Frontal cortex (tissue), 4 donors: ENCODE measurements around the gene CDHR5. TPM values are rescaled to one million over a fixed set of nuclear protein-coding genes. Genes with fewer than 3 reads are reported as not detected.
"Not testable (repeated sequence)": the region's sequence is repeated elsewhere in the genome, so short reads cannot be mapped to it uniquely, and the experiment has no call there.

Experiments used
- DNase-seq, 2 donors: peaks; one replicate each; pipeline ENCODE4 v3.0.0; 2012; ENCODE audit warnings: low spot score in 2 of 2
- FAIRE-seq: peaks from 2 replicates; lab custom pipeline; 2012; peaks lifted over from hg19 to GRCh38; lab: Jason Lieb, UNC
- total RNA-seq: library from RNA; depleted of rRNA; stranded (reverse); fragments of >200 nt; gene quantifications from one replicate; pipeline ENCODE4 v1.2.3, GENCODE V29; 2014
- donor health status: control.
- donor health status: control.
- donor health status: control.

The CDHR5 gene, protein sequence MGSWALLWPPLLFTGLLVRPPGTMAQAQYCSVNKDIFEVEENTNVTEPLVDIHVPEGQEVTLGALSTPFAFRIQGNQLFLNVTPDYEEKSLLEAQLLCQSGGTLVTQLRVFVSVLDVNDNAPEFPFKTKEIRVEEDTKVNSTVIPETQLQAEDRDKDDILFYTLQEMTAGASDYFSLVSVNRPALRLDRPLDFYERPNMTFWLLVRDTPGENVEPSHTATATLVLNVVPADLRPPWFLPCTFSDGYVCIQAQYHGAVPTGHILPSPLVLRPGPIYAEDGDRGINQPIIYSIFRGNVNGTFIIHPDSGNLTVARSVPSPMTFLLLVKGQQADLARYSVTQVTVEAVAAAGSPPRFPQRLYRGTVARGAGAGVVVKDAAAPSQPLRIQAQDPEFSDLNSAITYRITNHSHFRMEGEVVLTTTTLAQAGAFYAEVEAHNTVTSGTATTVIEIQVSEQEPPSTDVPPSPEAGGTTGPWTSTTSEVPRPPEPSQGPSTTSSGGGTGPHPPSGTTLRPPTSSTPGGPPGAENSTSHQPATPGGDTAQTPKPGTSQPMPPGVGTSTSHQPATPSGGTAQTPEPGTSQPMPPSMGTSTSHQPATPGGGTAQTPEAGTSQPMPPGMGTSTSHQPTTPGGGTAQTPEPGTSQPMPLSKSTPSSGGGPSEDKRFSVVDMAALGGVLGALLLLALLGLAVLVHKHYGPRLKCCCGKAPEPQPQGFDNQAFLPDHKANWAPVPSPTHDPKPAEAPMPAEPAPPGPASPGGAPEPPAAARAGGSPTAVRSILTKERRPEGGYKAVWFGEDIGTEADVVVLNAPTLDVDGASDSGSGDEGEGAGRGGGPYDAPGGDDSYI
- total RNA-seq: not detected

DNA sequence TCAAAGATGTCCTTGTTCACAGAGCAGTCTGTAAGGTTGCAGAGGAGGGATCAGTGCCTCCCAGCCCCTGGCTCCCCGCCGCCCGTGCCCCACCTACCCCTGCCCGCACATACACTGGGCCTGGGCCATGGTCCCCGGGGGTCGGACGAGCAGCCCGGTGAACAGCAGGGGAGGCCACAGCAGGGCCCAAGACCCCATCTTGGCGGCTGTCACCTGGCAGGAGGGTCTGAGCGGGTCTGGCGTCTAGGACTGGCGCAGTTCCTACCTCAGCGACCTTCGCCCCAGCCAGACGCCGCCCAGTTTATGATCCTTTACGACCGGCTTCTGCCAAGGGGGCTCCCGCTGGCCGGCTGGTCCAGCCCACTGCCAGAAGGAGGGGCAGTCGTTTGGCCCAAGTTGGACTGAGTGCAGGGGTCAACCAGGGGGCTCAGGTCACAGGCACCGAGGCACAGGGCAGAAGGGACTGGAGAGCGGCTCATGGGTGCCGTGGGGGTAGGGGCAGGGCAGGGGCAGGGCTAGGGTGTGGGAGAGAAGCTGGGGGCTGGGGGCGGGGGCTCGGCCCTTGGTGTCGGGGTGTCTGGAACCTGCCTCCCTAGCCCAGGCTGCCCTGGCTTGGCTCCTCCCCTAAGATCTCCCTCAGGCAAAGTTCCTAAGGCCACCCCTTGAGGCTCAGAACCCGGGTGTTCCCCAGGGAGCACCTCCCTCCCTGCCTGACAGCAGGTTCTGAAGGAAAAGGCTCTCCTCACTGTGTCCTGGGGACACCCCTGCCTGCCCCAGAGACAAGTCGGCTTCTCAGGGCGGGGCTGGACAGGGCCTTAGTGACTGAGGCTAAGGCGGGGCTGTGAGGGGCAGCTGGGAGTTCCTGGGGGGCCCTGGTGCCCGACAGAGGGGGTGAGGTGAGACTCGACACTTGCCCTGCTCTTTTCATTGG lies at the start of gene CDHR5:
CDHR5 (minus strand) TSS at position 251 of the 931 bp plus-strand sequence; CDS start at position 198, 53 bp downstream.
- FAIRE-seq (no peak), DNase-seq (no peak)

DNA sequence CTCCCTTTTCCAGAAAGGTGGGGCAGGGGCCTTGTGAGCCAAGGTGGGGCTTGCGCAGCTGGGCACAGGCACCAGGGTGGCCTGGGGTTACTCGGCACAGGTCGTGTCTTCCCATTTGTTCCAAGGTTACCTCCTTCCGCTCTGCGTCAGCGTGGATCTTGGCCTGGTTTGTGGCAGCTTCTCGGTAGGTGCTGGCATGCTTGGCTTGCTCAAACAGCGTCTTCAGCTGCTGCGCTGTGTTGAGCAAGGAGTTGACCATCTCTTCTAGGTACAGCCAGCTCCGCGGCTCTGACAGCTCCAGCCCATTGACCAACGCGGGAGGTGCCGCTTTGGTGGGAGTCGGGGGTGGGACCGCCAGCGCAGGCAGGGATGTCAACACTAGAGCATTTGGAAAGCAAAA lies 49.7 kb upstream of the CDHR5 start:
- FAIRE-seq (no peak), DNase-seq (no peak)

DNA sequence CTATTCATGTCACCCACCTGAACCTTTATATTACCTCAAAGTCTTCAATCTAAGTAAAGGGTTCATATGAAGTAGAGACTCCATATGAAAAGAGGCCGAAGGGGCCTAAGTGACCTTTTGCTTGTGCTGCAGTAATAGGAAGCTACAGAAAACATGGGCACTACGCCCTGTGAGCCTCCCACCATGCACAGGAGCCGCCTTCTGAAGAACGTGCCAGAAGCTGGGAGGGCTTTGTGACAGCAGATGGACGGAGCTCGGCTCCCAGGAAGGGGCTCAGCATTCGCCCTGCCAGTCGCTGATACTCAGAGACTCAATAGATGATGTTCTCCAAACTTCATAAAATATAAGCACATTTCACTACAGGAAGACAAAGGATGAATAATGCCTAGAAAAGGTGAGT lies 49.1 kb upstream of the CDHR5 start:
- DNase-seq (no peak), FAIRE-seq (no peak)

DNA sequence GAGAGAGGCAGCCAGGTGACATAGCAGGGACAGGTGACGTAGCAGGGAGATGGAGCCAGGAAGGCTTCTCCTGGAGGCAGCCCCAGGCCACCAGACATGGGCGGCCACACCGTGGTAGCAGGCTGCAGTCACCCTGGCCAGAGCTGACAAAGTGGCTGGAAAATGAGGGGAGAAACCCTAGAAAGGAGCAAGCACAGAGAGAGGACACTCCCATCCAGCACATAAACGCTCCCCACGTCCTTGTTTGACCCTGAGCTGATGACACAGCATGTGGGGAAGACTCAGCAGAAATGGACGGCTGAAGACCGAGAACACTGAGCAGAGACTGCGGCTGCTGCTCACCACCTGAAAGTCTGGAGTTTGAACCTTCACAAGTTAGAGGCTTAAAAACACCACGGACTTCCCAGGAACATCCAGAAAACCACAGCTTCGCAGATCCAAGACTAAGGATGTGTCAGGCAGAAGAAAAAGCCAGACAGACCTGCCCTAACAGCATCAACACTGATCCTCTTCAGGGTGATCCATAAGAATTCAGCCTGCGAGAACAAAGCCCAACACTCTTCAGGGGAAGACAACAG lies 41.0 kb upstream of the CDHR5 start:
- DNase-seq (no peak), FAIRE-seq (no peak)

DNA sequence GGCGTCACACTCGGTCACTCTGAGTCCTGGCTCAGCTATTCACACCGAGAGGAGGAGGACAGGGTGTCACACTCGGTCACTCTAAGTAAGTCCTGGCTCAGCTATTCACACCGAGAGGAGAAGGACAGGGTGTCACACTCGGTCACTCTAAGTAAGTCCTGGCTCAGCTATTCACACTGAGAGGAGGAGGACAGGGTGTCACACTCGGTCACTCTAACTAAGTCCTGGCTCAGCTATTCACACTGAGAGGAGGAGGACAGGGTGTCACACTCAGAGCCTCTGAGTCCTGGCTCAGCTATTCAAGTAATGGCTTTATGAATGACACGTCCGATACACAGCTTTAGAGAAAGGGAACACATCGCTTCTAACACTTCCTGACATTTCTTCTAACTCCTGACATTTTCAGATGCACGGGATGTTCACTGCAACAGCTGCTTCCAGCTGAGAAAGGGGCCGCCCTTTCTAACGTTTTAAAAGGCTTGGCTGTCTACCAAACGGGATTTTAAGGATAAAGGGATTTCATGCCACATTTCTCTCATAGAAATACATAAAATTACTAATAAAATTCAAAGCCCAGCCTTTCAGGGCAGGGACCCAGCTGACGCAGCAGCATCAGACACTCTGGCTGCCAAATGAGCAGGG lies 40.4 kb upstream of the CDHR5 start:
- no peak for DNase-seq
- no peak for FAIRE-seq

DNA sequence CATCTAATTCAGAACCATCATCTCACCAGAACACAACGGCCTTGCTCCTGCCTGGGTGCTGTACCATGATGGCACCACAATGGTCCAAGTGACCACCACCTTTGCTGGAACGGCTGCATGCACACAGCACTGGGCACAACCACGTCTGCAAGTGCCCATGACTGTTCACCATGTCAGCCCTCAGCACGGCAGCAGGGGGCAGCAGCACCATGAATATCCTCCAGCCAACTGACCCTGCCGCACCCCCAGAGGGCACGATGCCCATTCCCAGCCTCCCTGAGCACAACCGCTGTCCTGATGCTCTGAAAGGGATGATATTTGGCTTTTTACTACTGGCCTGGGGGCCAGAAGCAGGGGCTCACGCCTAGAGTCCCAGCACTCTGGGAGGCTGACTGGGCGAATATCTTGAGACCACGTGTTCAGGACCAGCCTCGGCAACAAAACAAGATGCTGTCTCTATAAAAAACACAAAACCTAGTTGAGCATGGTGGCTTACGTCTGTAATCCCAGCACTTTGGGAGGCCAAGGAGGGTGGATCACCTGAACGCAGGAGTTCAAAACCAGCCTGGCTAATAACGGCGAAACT lies 38.0 kb upstream of the CDHR5 start:
- FAIRE-seq (no peak), DNase-seq (peak; percentile 79 to 86)

DNA sequence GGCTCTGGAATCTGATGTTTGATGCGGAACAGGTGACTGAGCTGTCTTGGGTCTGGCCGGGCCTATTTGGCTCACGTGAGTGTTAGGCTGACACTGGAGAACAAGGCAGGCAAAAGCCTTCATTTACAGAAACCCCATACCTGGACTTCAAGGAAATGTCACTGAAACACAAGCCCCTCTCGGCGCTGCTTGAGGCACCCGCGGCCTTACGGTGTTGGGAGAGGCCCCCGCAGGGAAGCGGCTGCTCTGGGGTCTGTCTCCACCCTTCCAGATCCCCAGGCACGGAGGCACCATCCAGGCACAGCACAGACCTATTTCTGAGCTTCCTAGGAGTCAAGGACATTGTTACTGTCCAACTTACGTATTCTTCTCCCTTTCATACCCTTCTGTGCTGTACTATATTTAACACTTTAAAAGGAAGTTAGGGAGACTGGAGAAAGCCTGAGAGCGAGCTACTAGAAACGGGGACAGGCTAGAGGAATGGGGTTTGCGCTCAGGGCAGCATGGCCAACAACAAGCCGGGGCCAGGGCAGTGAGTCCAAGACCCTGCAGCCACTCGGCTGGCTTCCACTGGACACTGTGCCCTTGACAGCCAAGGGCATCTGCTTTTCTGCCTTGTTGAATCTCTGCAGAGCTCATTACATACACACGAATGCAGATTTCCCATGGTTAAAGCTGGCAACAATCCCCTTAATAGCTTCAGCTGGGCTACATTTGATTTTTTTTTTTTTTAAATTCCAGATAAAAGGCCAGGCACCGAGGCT lies 36.1 kb upstream of the CDHR5 start:
- no peak for FAIRE-seq

DNA sequence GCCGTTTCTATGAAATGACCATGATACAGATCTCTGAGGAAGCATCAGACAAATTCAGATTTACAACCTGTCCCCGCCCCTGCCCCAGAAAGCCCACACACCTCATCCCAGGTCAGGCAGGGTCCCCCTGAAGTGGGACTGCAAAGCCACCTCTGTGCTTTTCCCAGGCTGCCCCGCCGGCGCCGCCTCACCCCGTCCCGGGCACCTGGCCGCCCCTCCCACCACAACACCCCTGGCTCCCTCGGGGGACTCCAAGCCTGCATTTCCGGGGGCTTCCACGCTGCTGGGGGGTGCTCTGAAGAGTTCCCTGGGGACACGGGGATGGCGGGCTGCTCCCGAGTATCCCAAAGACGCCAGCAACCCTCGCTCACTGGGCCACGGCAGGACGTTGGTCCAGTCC lies 35.5 kb upstream of the CDHR5 start:
- FAIRE-seq (no peak), DNase-seq (no peak)

More for the DNA sequence above, 36.1 kb upstream of the CDHR5 start:
- DNase-seq: no peak

DNA sequence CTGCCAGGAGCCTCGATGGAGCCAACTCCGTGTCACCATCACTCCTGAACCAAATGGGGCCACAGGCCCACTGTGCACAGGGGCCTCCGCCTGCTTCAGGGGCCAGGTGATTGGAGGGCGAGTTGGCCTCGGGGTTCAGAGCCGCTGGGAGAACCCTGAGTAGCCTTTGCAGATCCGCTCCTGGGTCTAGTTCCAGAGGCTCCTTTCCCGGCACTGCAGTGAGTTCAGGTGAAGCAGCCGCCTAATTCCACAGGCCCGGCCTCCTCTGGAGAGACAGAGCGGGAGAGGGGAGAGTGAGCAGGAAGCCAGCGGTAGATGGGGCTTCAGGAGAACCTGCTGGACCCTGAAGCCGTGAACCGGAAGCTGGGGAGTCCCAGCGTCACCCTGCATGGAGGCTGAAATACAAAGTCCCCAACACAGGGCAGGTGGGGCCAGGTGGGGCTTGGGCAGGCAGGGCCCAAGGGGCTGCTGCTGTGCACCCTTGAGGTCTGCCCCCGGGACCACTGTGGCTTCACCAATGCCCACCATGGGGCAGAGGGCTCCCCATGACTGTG lies 34.9 kb upstream of the CDHR5 start:
- DNase-seq: no peak
- FAIRE-seq: no peak

DNA sequence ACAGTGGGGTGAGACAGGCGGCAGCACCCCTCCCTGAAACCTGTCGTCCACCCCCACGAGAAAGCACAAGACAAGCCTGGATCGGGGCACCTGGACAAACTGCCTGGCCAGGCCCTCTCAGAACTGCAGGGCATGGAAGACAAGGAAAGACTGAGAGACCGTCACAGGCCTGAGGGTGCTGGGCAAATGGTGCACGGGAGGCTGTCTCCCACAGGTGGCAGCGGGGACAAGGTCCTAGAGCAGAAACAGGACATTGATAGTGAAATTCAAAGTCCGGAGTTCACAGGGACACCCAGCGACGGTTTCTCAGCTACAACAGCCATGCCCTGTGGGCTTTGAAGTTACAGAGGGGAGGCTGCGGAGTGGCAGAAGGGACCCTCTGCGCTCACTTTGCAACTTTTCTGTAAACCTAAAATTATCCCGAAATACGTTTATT lies 33.0 kb upstream of the CDHR5 start:
- FAIRE-seq: no peak
- DNase-seq: no peak

DNA sequence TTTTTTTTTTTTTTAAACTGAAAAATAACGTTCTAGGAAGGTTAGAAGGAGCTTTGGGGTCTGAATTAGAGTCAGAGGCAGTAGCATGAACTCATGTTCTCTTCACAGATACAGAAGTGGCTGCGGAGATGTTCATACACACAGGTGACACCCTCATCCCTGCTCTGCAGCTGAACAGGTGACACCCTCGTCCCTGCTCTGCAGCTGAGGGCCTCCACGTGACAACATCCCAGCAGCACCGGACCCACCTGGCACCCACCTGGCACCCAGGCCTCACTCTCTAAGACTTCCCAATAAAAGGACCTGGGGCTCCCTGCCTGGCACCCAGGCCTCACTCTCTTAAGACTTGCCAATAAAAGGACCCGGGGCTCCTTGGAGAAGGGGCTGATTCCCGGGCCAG lies 32.1 kb upstream of the CDHR5 start:
- FAIRE-seq: no peak
- DNase-seq: no peak

DNA sequence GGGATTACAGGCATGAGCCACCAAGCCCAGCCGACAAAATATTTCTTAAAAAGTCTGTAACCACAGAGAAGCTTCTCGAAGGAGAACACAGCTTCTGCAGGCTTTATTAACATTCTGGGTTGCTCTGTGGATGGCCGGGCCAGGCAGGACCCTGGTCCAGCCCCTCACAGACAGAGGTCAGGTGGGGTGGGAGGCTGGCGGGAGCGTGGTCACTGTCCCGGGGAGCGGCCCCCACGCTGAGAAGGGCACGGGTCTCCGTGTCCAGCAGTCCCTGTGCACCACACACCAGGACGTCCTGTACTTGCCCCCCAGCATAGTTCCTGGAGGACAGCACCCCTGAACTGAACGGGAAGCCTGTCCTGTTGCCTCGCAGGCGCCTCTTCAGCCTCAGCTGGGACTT lies 31.7 kb upstream of the CDHR5 start:
- FAIRE-seq: no peak
- no peak for DNase-seq

DNA sequence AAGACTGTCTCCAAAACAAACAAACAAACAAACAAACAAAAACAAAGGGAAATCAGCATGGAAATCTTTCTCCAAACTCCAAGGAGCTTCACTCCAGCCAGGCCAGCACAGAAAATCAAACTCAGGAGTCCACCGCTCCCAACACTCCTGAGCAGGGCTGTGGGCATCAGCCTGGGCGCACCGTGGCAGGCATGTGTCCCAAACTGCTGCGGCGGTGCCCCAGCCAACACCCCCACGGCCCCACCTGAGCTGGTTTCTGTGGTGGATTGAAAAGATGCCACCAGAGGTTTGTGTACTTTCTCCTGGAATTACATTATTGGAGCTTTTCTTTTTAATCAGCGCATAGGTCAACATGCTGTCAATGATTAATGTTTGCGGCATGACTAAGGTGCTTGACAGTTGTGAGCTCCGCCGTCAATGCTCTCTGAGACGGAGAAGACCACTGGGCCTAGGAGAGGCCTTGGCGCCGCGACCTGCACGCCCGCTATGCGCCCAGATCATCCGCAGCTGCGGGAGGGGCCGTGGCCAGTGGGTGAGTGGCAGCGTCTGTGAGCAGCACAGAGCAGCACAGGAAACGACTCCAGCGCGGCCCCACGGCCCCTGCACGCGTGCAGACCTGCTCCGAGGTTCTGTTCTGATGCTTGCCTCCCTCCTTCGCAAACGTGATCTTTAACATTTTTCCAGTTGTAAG lies 30.4 kb upstream of the CDHR5 start:
- DNase-seq (no peak), FAIRE-seq (no peak)

DNA sequence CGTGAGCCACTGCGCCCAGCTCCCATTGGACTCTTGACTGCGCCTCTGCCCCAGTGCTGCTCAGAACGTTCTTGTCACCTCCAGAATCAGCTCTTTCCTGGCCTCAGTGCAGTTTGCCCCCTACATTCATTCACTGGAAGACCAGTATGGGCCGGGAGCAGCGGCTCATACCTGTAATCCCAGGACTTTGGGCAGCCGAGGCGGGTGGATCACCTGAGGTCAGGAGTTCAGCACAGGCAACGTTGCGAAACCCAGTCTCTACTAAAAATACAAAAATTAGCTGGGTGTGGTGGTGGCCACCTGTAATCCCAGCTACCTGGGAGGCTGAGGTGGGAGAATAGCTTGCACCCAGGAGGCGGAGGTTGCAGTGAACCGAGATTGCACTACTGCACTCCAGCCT lies 29.7 kb upstream of the CDHR5 start:
- not testable (repeated sequence) for DNase-seq, FAIRE-seq

DNA sequence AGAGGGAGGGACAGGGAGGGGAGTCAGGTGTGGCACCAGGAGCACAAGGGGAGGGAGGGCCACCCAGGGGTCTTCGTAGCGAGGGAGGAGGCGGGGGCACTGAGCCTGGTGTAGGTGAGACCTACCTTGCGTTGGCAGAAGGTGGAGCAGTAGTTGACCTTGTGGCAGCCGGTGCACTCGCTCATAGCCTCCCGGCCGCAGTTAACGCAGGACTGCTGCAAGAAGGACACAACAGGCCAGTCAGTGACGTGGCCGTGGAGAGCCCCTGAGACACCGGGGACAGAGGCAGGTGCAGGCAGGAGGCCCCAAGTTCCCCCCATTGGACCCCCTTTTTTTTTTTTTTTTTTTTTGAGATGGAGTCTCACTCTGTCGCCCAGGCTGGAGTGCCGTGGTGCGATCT lies 29.1 kb upstream of the CDHR5 start:
- DNase-seq: no peak
- FAIRE-seq: no peak

DNA sequence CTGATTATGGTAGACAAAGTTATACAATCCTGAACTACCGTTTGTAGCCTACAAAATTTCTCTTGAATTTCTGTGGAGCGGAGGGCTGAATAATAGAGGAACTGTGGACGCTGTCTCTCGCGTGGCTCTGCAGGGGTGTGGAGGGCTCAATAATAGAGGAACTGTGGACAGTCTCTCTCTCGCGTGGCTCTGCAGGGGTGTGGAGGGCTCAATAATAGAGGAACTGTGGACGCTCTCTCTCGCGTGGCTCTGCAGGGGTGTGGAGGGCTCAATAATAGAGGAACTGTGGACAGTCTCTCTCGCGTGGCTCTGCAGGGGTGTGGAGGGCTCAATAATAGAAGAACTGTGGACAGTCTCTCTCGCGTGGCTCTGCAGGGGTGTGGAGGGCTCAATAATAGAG lies 28.4 kb upstream of the CDHR5 start:
- not testable (repeated sequence) for DNase-seq, FAIRE-seq

DNA sequence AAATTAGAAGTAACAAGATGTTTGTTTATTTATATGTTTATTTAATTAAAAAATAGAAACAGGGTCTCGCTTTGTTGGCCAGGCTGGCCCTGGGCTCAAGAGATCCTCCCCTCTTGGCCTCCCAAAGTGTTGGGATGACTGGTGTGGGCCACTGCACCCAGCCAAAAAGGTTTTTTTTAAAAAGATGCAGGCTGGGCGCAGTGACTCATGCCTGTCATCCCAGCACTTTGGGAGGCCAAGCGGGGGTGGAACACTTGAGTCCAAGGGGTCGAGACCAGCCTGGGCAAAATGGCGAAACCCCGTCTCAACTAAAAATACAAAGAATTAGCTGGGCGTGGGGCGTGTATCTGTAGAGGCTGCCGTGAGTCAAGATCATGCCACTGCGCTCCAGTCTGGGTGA lies 25.7 kb upstream of the CDHR5 start:
- DNase-seq: no peak
- no peak for FAIRE-seq
